ENCODE results near the gene IFIT2.

Gene IFIT2

DNA sequence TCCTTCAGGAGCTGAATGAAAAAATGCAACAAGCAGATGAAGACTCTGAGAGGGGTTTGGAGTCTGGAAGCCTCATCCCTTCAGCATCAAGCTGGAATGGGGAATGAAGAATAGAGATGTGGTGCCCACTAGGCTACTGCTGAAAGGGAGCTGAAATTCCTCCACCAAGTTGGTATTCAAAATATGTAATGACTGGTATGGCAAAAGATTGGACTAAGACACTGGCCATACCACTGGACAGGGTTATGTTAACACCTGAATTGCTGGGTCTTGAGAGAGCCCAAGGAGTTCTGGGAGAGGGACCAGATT, 5.4 kb downstream of the IFIT2 start:
- no peak overlapping the region for H3K4me3 ChIP-seq (ENCODE audit: low read length)
- DNase-seq (ENCODE audit: low read depth), result peak; percentile 62
- TF ChIP-seq, protein P1, sequence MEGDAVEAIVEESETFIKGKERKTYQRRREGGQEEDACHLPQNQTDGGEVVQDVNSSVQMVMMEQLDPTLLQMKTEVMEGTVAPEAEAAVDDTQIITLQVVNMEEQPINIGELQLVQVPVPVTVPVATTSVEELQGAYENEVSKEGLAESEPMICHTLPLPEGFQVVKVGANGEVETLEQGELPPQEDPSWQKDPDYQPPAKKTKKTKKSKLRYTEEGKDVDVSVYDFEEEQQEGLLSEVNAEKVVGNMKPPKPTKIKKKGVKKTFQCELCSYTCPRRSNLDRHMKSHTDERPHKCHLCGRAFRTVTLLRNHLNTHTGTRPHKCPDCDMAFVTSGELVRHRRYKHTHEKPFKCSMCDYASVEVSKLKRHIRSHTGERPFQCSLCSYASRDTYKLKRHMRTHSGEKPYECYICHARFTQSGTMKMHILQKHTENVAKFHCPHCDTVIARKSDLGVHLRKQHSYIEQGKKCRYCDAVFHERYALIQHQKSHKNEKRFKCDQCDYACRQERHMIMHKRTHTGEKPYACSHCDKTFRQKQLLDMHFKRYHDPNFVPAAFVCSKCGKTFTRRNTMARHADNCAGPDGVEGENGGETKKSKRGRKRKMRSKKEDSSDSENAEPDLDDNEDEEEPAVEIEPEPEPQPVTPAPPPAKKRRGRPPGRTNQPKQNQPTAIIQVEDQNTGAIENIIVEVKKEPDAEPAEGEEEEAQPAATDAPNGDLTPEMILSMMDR (conservative IDR thresholded peaks at IDR 0.05; ENCODE audit: low read length), result no peak

DNA sequence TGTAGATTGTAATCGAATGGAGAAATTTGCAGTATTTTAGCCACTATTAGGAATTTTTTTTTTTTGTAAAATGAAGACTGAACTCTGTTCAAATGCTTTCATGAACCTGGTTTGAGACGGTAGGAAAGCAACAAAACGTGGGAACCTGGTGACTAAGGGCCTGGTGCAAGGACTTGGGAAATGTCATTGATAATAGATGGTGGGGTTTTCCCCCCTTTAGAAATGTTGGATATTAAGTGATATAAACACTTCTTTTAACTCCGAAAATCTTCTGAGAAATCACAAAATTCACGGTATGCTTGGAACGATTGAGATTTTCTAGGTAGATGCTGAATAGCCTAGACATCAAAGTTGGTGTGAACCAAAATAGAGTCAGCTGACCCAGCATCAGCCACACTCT, 6.4 kb downstream of the IFIT2 start:
- H3K4me3 ChIP-seq (ENCODE audit: low read length), result no peak overlapping the region
- TF ChIP-seq, protein P1 (conservative IDR thresholded peaks at IDR 0.05; ENCODE audit: low read length), result no peak

GRCh38 chr10:89308736-89309135, 6.9 kb downstream of the IFIT2 start:
- H3K4me3 ChIP-seq (ENCODE audit: low read length), result no peak overlapping the region
- no peak for DNase-seq (ENCODE audit: low read depth)
- TF ChIP-seq, protein P1 (conservative IDR thresholded peaks at IDR 0.05; ENCODE audit: low read length), result no peak

More for the DNA sequence above, 6.4 kb downstream of the IFIT2 start:
- no peak for DNase-seq (ENCODE audit: low read depth)

DNA sequence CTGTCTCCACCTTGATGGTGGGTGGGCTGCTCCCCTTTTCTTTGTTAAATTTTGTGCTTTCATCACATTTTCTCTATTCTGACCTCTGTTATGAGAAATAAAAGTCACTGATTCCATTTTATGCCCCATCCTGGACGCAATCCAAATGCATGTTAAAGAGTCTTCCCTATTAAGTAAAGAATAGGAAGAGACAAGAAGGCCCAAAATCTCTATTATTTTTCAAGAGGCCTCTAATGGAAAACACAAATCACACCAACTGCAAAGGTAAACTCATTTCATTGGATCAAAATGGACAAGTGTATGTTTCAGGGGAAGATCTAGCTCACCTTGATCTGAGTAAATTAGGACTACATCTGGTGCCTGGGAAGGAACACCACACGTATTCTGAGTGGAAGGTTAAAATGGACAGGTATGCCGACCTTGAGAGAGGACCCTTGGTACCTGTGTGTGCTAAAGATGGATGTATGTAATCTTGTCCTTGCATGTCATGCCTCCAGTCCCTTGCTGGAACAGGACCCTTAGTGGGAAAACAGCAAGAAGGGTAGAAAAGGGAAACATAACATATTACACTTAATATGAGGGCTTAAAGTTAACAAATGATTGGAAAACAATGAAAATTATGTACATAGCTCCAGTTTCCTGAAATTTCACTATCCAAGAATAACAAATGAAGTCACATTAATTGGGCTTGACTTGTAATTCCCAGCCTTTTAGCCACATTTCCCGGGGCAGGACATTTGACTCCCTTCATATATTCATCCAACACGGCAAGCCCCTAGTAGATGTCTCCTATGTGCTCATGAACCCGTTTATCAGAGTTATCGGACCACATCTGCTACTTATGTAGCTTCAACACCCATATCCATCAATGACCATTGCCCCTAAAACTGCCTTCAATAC, 7.6 kb downstream of the IFIT2 start:
- TF ChIP-seq, protein P1 (conservative IDR thresholded peaks at IDR 0.05; ENCODE audit: low read length), result no peak
- no peak overlapping the region for H3K4me3 ChIP-seq (ENCODE audit: low read length)
- DNase-seq (ENCODE audit: low read depth), result no peak

DNA sequence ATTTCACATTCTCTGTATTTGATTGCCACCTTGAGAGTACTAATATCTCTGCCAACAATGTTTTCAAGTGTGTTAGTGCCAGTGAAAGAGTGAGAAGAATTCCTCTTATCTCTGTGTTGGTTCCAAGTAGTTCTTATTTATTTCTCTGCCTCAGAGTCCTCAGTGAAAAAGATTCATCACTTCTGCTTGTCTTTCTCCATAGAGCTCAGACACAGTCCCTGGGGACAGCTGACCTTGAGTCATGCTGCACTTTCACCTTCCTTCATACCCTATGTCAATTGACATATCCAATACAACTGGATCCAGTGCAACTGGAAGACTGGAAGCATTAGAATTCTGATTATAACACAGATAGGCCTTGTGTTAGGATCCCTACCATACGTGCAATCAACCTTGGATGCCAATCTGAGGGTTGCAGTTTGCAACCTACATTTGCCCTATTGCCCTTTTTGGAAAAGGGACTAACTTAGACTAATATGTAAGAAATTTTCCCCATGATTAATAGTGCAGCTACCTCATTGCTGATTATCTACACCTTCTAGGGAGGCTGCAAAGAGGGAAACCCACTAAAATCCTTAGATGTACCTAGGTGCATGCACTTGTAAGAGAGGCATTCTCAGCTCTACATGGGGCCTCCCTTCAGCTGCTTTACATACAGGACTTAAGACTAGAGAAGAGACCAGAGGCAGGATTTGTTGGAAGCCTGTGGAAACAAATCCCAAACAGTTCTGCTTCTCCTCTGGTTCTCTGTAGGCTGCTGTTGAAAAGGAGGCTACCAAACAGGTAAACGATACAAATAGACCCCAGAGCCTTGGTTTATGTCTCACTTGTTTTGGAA, 8.4 kb downstream of the IFIT2 start:
- DNase-seq (ENCODE audit: low read depth), result no peak
- no peak overlapping the region for H3K4me3 ChIP-seq (ENCODE audit: low read length)
- TF ChIP-seq, protein P1 (conservative IDR thresholded peaks at IDR 0.05; ENCODE audit: low read length), result no peak

DNA sequence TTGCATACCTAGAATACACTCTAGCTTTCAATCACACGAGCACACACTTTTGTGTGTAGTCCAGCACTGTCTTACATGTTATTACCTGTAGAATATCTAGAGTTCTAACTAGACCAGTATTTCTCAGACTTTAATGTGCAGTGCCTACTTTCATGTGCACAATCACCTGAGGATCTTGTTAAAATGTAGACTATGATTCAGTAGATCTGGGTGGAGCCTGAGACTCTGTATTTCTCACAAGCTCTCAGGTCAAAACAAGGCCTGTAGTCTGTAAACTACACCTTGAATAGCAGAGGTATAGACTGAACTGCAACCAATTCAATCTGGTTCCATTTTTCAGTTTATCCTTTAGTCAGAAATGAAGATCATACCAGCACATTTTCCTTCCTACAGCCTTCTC, 11.1 kb downstream of the IFIT2 start:
- H3K4me3 ChIP-seq (ENCODE audit: low read length), result no peak overlapping the region
- no peak for DNase-seq (ENCODE audit: low read depth)
- TF ChIP-seq, protein P1 (conservative IDR thresholded peaks at IDR 0.05; ENCODE audit: low read length), result no peak
